ENCODE results near the gene ABCG1.

ABCG1 gene

GRCh38 chr21:42282021-42282420, 63.1 kb downstream of the ABCG1 start:
- no peak overlapping the region for H3K4me3 ChIP-seq (ENCODE audit: low read length)
- no peaks in the 10 kb centered on the region for H3K4me1 ChIP-seq (ENCODE audit: control insufficient read depth, insufficient read depth, low read length)
- H3K9ac ChIP-seq (ENCODE audit: low read depth, low read length), result no peak overlapping the region
- H3K27me3 ChIP-seq (ENCODE audit: control insufficient read depth, insufficient read depth, low read length), result no peaks in the 10 kb centered on the region
- no peaks in the 10 kb centered on the region for H3K36me3 ChIP-seq (ENCODE audit: insufficient read depth, low read length)
- no peak overlapping the region for H3K4me2 ChIP-seq (ENCODE audit: low read length)
- no peaks in the 10 kb centered on the region for H3K9me3 ChIP-seq (replicated peaks; ENCODE audit: low read length)

GRCh38 chr21:42282715-42283114, 63.8 kb downstream of the ABCG1 start:
- Histone ChIP-seq H3K27me3 (ENCODE audit: control insufficient read depth, insufficient read depth, low read length) (no peaks in the 10 kb centered on the region), H3K4me1 (ENCODE audit: control insufficient read depth, insufficient read depth, low read length) (no peaks in the 10 kb centered on the region), H3K9me3 (replicated peaks; ENCODE audit: low read length) (no peaks in the 10 kb centered on the region), H3K4me3 (ENCODE audit: low read length) (no peak overlapping the region), H3K9ac (ENCODE audit: low read depth, low read length) (no peak overlapping the region), H3K4me2 (ENCODE audit: low read length) (no peak overlapping the region), H3K36me3 (ENCODE audit: insufficient read depth, low read length) (no peaks in the 10 kb centered on the region)

GRCh38 chr21:42285569-42286245, 66.8 kb downstream of the ABCG1 start:
- no peaks in the 10 kb centered on the region for H3K27me3 ChIP-seq (ENCODE audit: control insufficient read depth, insufficient read depth, low read length)
- no peaks in the 10 kb centered on the region for H3K36me3 ChIP-seq (ENCODE audit: insufficient read depth, low read length)
- no peaks in the 10 kb centered on the region for H3K9me3 ChIP-seq (replicated peaks; ENCODE audit: low read length)
- H3K4me2 ChIP-seq (ENCODE audit: low read length), result no peak overlapping the region
- no peak overlapping the region for H3K9ac ChIP-seq (ENCODE audit: low read depth, low read length)
- no peaks in the 10 kb centered on the region for H3K4me1 ChIP-seq (ENCODE audit: control insufficient read depth, insufficient read depth, low read length)
- no peak overlapping the region for H3K4me3 ChIP-seq (ENCODE audit: low read length)

GRCh38 chr21:42286416-42286815, 67.5 kb downstream of the ABCG1 start:
- no peaks in the 10 kb centered on the region for H3K9me3 ChIP-seq (replicated peaks; ENCODE audit: low read length)
- H3K27me3 ChIP-seq (ENCODE audit: control insufficient read depth, insufficient read depth, low read length), result no peaks in the 10 kb centered on the region
- no peak overlapping the region for H3K4me2 ChIP-seq (ENCODE audit: low read length)
- no peak overlapping the region for H3K9ac ChIP-seq (ENCODE audit: low read depth, low read length)
- H3K4me3 ChIP-seq (ENCODE audit: low read length), result no peak overlapping the region
- H3K36me3 ChIP-seq (ENCODE audit: insufficient read depth, low read length), result no peaks in the 10 kb centered on the region
- no peaks in the 10 kb centered on the region for H3K4me1 ChIP-seq (ENCODE audit: control insufficient read depth, insufficient read depth, low read length)

- Histone ChIP-seq H3K9me3 (replicated peaks; ENCODE audit: low read length) (no peaks in the 10 kb centered on the region), H3K4me1 (ENCODE audit: control insufficient read depth, insufficient read depth, low read length) (no peaks in the 10 kb centered on the region), H3K27me3 (ENCODE audit: control insufficient read depth, insufficient read depth, low read length) (no peaks in the 10 kb centered on the region), H3K4me3 (ENCODE audit: low read length) (no peak overlapping the region), H3K9ac (ENCODE audit: low read depth, low read length) (no peak overlapping the region), H3K4me2 (ENCODE audit: low read length) (no peak overlapping the region), H3K36me3 (ENCODE audit: insufficient read depth, low read length) (no peaks in the 10 kb centered on the region)
Measured at GRCh38 chr21:42287193-42288083, 68.5 kb downstream of the ABCG1 start.

- H3K4me3 ChIP-seq (ENCODE audit: low read length), result no peak overlapping the region
- no peaks in the 10 kb centered on the region for H3K4me1 ChIP-seq (ENCODE audit: control insufficient read depth, insufficient read depth, low read length)
- no peaks in the 10 kb centered on the region for H3K36me3 ChIP-seq (ENCODE audit: insufficient read depth, low read length)
- H3K9ac ChIP-seq (ENCODE audit: low read depth, low read length), result no peak overlapping the region
- no peak overlapping the region for H3K4me2 ChIP-seq (ENCODE audit: low read length)
- H3K9me3 ChIP-seq (replicated peaks; ENCODE audit: low read length), result no peaks in the 10 kb centered on the region
- no peaks in the 10 kb centered on the region for H3K27me3 ChIP-seq (ENCODE audit: control insufficient read depth, insufficient read depth, low read length)
Measured at GRCh38 chr21:42288962-42289361, 70.0 kb downstream of the ABCG1 start.

GRCh38 chr21:42289926-42290325, 71.0 kb downstream of the ABCG1 start:
- H3K9me3 ChIP-seq (replicated peaks; ENCODE audit: low read length), result no peaks in the 10 kb centered on the region
- H3K36me3 ChIP-seq (ENCODE audit: insufficient read depth, low read length), result no peaks in the 10 kb centered on the region
- no peak overlapping the region for H3K9ac ChIP-seq (ENCODE audit: low read depth, low read length)

GRCh38 chr21:42290505-42290904, 71.6 kb downstream of the ABCG1 start:
- Histone ChIP-seq H3K9ac (ENCODE audit: low read depth, low read length) (no peak overlapping the region), H3K27me3 (ENCODE audit: control insufficient read depth, insufficient read depth, low read length) (no peaks in the 10 kb centered on the region), H3K4me2 (ENCODE audit: low read length) (no peak overlapping the region), H3K4me1 (ENCODE audit: control insufficient read depth, insufficient read depth, low read length) (no peaks in the 10 kb centered on the region), H3K9me3 (replicated peaks; ENCODE audit: low read length) (no peaks in the 10 kb centered on the region), H3K36me3 (ENCODE audit: insufficient read depth, low read length) (no peaks in the 10 kb centered on the region), H3K4me3 (ENCODE audit: low read length) (no peak overlapping the region)

More at GRCh38 chr21:42289926-42290325, 71.0 kb downstream of the ABCG1 start:
- H3K4me2 ChIP-seq (ENCODE audit: low read length), result no peak overlapping the region
- H3K27me3 ChIP-seq (ENCODE audit: control insufficient read depth, insufficient read depth, low read length), result no peaks in the 10 kb centered on the region
- H3K4me1 ChIP-seq (ENCODE audit: control insufficient read depth, insufficient read depth, low read length), result no peaks in the 10 kb centered on the region
- no peak overlapping the region for H3K4me3 ChIP-seq (ENCODE audit: low read length)

GRCh38 chr21:42291003-42291750, 72.2 kb downstream of the ABCG1 start:
- Histone ChIP-seq H3K36me3 (ENCODE audit: insufficient read depth, low read length) (no peaks in the 10 kb centered on the region), H3K9me3 (replicated peaks; ENCODE audit: low read length) (no peaks in the 10 kb centered on the region)

GRCh38 chr21:42291751-42292562, 73.0 kb downstream of the ABCG1 start:
- no peak overlapping the region for H3K4me3 ChIP-seq (ENCODE audit: low read length)
- no peak overlapping the region for H3K9ac ChIP-seq (ENCODE audit: low read depth, low read length)
- H3K27me3 ChIP-seq (ENCODE audit: control insufficient read depth, insufficient read depth, low read length), result no peaks in the 10 kb centered on the region
- no peak overlapping the region for H3K4me2 ChIP-seq (ENCODE audit: low read length)
- no peaks in the 10 kb centered on the region for H3K4me1 ChIP-seq (ENCODE audit: control insufficient read depth, insufficient read depth, low read length)
- H3K36me3 ChIP-seq (ENCODE audit: insufficient read depth, low read length), result no peaks in the 10 kb centered on the region
- no peaks in the 10 kb centered on the region for H3K9me3 ChIP-seq (replicated peaks; ENCODE audit: low read length)

More at GRCh38 chr21:42291003-42291750, 72.2 kb downstream of the ABCG1 start:
- H3K4me1 ChIP-seq (ENCODE audit: control insufficient read depth, insufficient read depth, low read length), result no peaks in the 10 kb centered on the region
- no peaks in the 10 kb centered on the region for H3K27me3 ChIP-seq (ENCODE audit: control insufficient read depth, insufficient read depth, low read length)
- no peak overlapping the region for H3K9ac ChIP-seq (ENCODE audit: low read depth, low read length)
- H3K4me2 ChIP-seq (ENCODE audit: low read length), result no peak overlapping the region
- no peak overlapping the region for H3K4me3 ChIP-seq (ENCODE audit: low read length)
